Measurements from ENCODE around the gene EXOC6B.

GRCh38 chr2:72526623-72527022 lies 299.2 kb downstream of the EXOC6B start:
- TF ChIP-seq CTCF (IDR thresholded peaks at IDR 0.05) (no peak), POLR2A (IDR thresholded peaks at IDR 0.05) (no peak)
